Inflammatory macrophage treated with lipopolysaccharide for 4 hours (primary cell): ENCODE data around the gene STK17A.
"Not testable (repeated sequence)": the region's sequence is repeated elsewhere in the genome, so short reads cannot be mapped to it uniquely, and the experiment has no call there.

ENCODE experiments used
- DNase-seq: peaks from one replicate; pipeline ENCODE4 v3.0.0-alpha.2; 2020

The STK17A gene

DNA sequence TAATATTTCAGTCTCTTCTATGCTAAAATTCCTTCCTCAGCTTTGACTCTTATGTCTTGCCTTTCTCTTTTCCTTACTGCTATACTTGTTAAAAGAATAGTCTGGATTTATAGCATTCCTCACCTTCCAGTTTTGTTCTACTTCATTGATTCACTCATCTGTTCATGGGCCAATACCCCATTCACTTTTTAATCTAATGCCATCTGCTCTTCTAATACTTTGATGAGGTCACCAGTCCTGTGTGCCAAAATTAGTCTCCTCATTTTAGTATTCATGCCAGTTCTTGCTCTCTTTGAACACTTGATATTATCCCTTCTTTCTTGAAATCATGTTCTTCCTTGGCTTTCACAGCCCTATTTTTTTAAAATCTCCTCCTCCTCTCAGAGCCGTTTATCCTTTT, 19.3 kb downstream of the STK17A start:
- DNase-seq, result no peak

- no peak for DNase-seq
Measured at GRCh38 chr7:43604251-43604650, 21.3 kb downstream of the STK17A start.

- no peak for DNase-seq
Measured at GRCh38 chr7:43609097-43609496, 26.2 kb downstream of the STK17A start.

- DNase-seq, result no peak
Measured at GRCh38 chr7:43612128-43612527, 29.2 kb downstream of the STK17A start.

DNA sequence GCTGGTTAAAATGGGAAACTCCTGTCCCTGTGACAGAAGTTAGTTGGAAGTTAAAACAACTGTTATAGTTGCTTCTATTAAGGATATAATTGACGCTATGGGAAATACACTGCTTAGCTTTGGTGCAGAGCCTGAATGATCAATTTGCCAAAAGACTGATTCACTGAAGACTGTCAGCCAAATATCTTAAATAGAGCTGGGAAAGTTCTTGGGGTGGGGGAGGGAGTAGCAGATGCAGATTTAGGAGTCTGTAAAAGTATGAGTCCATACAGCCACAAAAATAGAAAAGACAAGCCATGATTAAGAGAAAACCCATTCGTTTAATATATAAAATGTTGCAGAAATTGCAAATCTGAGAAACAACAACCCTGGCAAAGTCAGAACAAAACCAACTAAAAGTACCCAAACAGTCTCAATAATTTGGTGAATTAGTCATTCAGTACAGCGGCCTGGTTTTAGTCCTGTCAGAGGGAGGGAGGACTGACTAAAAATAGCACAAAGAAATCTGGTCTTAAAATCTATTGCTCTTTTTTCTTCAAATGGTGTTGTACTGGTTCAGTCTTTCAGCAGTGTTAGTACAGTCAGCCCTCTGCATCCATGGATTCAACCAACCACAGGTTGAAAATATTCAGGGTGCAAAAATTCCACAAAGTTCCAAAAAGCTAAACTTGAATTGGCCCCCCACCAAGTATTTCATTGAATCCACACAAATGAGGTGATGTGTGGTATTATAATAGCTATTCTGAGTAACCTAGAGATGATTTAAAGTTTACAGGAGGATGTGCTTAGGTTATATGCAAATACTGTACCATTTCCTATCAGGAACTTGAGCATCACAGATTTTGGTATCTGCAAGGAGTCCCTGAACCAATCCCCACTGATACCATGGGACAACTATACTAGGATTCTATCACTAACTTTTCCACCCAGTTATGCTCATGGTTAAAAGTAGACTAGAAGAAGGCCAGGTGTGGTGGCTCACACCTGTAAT, 30.0 kb downstream of the STK17A start:
- no peak for DNase-seq

DNA sequence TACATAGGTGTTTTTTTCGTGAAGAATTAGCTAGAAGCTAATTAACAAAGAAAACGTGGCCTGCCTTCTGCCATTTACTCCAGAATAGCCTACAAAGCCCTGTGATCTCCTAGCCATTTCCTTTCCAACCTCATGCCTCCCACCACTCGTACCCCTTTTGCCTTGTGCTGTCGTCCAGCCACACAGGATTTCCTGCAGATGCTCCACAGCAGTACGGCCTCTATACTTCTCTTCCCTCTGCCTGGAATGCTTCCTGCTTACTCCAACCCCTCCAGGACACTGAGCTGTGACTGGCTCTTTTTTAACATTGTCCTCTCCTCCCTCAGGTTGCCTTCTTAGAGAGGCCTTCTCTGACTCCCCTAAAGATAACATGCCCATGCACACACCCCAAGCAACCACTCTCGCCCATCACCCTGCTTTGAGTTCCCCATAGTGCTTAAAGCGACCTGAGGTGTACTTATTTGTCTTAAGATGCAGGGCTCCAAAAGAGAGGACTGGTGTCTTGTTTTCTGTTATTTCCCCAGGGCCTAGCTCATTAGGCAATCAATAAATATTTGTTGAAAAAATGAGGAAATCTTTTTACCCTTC, 32.7 kb downstream of the STK17A start:
- no peak for DNase-seq

DNA sequence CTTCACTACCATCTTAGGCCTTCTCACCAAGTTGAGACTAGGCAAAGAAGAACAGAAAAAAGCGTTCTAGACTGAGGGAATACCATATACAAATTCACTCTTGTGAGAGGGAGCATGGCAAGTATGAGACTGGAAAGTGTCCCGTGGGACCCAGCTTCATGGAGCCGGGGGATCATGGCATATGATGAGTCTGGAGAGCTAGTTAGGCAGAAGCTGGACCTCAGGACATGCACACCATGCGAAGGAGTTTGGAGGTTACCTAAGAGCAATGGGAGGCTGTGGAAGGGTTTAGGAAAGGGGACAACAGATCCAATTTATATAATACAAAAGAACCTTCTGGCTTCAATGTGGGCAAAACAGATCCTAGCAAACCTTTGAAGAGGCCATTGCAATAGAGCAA, 34.1 kb downstream of the STK17A start:
- DNase-seq, result no peak

- DNase-seq, result no peak
Measured at GRCh38 chr7:43618073-43618472, 35.2 kb downstream of the STK17A start.

DNA sequence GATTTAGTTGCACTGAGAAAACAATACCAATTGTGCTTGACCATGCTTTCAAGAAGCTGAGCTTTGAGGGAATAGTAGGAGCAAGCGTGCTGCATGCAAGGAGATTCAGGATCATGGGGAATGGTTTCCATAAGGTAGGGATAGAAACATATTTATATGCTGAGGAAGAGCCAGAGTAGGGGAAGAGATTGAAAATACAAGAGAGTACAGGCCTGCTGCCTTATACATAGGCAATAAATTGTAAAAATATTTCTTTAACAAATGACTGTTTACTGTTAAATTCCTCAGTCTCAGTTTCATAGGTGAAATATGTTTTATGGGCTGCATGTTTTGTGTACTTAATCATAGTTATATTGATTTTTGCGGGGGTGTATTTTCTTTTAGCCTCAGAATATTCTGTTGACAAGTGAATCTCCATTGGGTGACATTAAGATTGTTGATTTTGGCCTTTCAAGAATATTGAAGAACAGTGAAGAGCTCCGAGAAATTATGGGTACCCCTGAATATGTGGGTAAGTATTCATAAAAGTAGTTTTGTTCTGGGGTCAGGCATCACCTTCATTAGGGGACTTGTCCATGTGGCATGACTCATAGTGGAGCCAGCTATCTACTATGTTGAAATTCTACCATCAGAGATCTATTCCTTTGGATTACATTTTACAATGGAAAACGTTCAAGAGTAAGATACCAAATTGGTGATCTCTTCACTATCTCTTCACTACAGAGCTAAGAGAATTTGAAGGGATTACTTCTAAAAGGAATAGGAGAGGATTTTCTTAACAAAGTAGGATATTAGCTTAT, 36.5 kb downstream of the STK17A start:
- DNase-seq, result no peak

DNA sequence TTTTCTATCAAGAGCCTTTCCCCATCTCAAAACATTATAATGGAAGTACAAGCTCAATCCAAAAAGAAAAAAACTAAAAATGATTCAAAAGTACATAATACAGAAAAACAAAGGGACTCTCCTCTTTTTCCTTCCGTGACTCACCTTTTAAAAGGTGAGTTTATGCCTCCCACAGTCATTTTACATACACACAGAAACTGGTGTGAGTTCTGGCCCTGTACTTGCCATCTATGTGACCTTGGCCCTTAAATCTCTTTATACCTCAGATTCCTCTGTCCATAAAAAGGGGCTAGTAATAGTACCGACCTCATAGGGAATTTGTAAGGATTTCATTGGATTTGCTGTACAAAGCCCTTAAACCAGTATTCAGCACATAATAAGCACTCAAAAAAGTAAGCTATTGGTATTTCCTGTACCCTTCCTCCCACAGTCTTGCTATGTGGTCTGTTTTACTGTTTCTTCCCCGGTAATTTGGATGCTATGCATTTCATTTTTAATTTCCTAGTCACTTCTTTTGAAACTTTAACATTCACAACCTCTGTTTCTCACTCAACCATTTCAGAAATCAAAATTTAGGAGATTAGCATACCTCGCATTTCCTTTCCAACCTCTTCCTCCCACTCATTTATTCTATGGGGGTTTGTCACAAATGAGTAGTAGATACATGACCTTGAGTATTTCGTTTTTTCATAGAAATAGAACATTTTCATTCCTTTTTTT, 39.0 kb downstream of the STK17A start:
- DNase-seq, result no peak

- no peak for DNase-seq
Measured at GRCh38 chr7:43624156-43624555, 41.2 kb downstream of the STK17A start.

- no peak for DNase-seq
Measured at GRCh38 chr7:43625453-43625852, 42.5 kb downstream of the STK17A start.

- DNase-seq, result no peak
Measured at GRCh38 chr7:43625980-43626379, 43.1 kb downstream of the STK17A start.

DNA sequence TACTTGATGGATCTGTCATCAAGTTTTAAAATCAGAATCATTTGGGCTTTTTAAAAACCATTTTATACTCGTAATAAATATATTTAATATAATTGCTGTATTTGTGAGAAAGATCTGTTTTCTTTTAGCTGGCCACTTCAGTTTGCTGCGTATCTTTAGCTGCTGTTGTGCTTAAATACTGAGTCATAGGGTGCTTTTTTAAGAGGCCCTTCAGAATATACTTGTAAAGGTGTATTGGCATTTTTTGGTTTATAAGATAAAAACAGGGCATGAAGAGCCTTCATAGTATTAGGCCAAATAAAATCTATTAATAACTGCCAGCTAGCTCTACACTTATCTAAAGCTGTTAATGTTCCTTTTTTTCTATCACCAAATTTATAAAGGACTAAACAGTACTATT, 43.8 kb downstream of the STK17A start:
- DNase-seq, result no peak

DNA sequence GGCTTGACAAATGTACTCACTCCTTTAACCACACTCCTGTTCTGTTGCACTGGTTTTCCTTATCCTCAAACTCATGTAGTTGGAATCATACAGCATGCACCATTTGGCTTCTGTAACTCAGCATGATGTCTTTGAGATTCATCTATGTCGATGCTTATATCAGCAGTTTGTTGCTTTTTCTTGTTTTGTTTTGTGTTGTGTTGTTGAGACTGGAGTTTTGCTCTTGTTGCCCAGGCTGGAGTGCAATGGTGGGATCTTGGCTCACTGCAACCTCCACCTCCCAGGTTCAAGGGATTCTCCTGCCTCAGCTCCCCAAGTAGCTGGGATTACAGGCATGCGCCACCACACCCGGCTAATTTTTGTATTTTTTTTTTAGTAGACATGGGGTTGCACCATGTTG, 44.9 kb downstream of the STK17A start:
- not testable (repeated sequence) for DNase-seq

DNA sequence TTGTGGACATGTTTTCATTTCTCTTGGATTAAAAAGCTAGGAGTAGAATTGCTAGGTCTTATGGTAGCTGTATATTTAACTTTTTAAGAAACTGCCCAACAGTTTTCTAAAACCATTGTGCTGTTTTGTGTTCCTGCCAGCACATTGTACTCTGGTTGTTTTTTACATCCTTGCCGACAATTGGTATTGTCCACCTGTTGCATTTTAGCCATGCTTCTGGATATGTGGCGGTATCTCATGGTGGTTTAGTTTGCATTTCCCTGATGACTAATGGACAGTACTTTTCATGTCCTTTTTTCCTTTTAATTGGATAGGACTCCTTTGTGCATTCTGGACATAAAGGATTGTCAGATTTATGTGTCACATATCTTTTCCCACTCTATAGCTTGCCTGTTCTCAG, 45.5 kb downstream of the STK17A start:
- no peak for DNase-seq

GRCh38 chr7:43629857-43630256, 46.9 kb downstream of the STK17A start:
- no peak for DNase-seq

- DNase-seq, result no peak
Measured at GRCh38 chr7:43630482-43630881, 47.6 kb downstream of the STK17A start.

DNA sequence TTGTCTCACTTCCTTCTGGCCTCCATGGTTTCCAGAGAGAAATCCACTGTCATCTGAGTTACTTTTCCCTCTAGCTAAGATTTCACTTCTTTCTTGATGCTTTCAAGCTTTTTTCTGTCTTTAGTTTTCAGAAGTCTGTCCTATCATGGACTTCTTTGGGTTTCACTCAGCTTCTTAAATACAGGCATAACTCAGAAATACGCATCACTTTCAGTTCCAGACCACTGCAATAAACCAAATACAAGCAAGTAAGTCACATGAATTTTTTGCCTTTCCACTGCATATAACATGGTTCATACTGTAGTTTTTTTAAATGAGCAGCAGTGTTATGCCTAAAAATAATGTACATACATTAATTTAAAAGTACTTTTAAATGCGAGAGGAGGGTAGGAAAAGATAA, 48.7 kb downstream of the STK17A start:
- DNase-seq, result no peak

DNA sequence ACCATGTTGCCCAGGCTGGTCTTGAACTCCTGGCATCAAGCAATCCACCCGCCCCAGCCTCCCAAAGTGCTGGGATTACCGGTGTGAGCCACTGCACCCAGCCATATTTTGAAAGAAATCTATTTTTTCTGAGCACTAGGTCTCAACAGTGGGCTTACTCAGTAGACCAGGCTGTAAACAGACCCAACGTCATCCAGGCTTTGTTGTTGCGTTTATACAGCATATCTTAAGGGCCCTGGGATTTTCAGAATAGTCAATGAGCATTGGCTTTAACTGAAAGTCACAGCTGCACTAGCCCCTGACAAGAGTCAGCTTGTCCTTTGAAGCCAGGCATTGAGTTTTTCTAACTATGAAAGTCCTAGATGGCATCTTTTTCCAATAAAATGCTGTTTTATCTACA, 49.8 kb downstream of the STK17A start:
- no peak for DNase-seq

GRCh38 chr7:43634384-43634783, 51.5 kb downstream of the STK17A start:
- no peak for DNase-seq

GRCh38 chr7:43636093-43636492, 53.2 kb downstream of the STK17A start:
- DNase-seq, result no peak
